ENCODE data around the gene SERPINB3.
"Not testable (repeated sequence)": the region's sequence is repeated elsewhere in the genome, so short reads cannot be mapped to it uniquely, and the experiment has no call there.

The SERPINB3 gene

GRCh38 chr18:63679820-63680606, 18.3 kb upstream of the SERPINB3 start:
- no peak for TF ChIP-seq GATA2 (IDR thresholded peaks at IDR 0.05; ENCODE audit: low read depth, low read length)
- TF ChIP-seq GATA3 (IDR thresholded peaks at IDR 0.05; ENCODE audit: low read depth, low read length) = no peak

GRCh38 chr18:63677500-63678225, 16.0 kb upstream of the SERPINB3 start:
- no peak for TF ChIP-seq GATA3 (IDR thresholded peaks at IDR 0.05; ENCODE audit: low read depth, low read length)

GRCh38 chr18:63676526-63677323, 15.0 kb upstream of the SERPINB3 start:
- no peak for TF ChIP-seq GATA2 (IDR thresholded peaks at IDR 0.05; ENCODE audit: low read depth, low read length)
- TF ChIP-seq GATA3 (IDR thresholded peaks at IDR 0.05; ENCODE audit: low read depth, low read length) = no peak

- TF ChIP-seq GATA2 (IDR thresholded peaks at IDR 0.05; ENCODE audit: low read depth, low read length) = no peak
- no peak for TF ChIP-seq GATA3 (IDR thresholded peaks at IDR 0.05; ENCODE audit: low read depth, low read length)
Measured at GRCh38 chr18:63664571-63664970, 2.9 kb upstream of the SERPINB3 start.

GRCh38 chr18:63648241-63648640, 13.5 kb downstream of the SERPINB3 start:
- no peak for TF ChIP-seq GATA2 (IDR thresholded peaks at IDR 0.05; ENCODE audit: low read depth, low read length)
- no peak for TF ChIP-seq GATA3 (IDR thresholded peaks at IDR 0.05; ENCODE audit: low read depth, low read length)

GRCh38 chr18:63646936-63647335, 14.8 kb downstream of the SERPINB3 start:
- TF ChIP-seq GATA3 (IDR thresholded peaks at IDR 0.05; ENCODE audit: low read depth, low read length) (no peak), GATA2 (IDR thresholded peaks at IDR 0.05; ENCODE audit: low read depth, low read length) (no peak)

GRCh38 chr18:63644142-63644541, 17.6 kb downstream of the SERPINB3 start, which contains the start of gene SERPINB4:
Gene SERPINB4 (minus strand): TSS chr18:63644256. CDS start chr18:63643577, 679 bp downstream.
- TF ChIP-seq GATA3, GATA2 (IDR thresholded peaks at IDR 0.05; ENCODE audit: low read depth, low read length): not testable (repeated sequence)

GRCh38 chr18:63637703-63638102, 24.0 kb downstream of the SERPINB3 start:
- TF ChIP-seq GATA3 (IDR thresholded peaks at IDR 0.05; ENCODE audit: low read depth, low read length) (no peak), GATA2 (IDR thresholded peaks at IDR 0.05; ENCODE audit: low read depth, low read length) (no peak)

GRCh38 chr18:63627819-63628218, 33.9 kb downstream of the SERPINB3 start:
- no peak for TF ChIP-seq GATA2 (IDR thresholded peaks at IDR 0.05; ENCODE audit: low read depth, low read length)
- no peak for TF ChIP-seq GATA3 (IDR thresholded peaks at IDR 0.05; ENCODE audit: low read depth, low read length)

- TF ChIP-seq GATA3 (IDR thresholded peaks at IDR 0.05; ENCODE audit: low read depth, low read length) = no peak
- no peak for TF ChIP-seq GATA2 (IDR thresholded peaks at IDR 0.05; ENCODE audit: low read depth, low read length)
Measured at GRCh38 chr18:63626431-63626830, 35.3 kb downstream of the SERPINB3 start.

- TF ChIP-seq GATA2 (IDR thresholded peaks at IDR 0.05; ENCODE audit: low read depth, low read length) (no peak), GATA3 (IDR thresholded peaks at IDR 0.05; ENCODE audit: low read depth, low read length) (no peak)
Measured at GRCh38 chr18:63624863-63625262, 36.8 kb downstream of the SERPINB3 start.

- TF ChIP-seq GATA3 (IDR thresholded peaks at IDR 0.05; ENCODE audit: low read depth, low read length) (no peak), GATA2 (IDR thresholded peaks at IDR 0.05; ENCODE audit: low read depth, low read length) (no peak)
Measured at GRCh38 chr18:63619661-63620060, 42.0 kb downstream of the SERPINB3 start.

GRCh38 chr18:63617915-63618234, 43.8 kb downstream of the SERPINB3 start:
- TF ChIP-seq GATA2 (IDR thresholded peaks at IDR 0.05; ENCODE audit: low read depth, low read length) (no peak), GATA3 (IDR thresholded peaks at IDR 0.05; ENCODE audit: low read depth, low read length) (no peak)
